ENCODE measurements around the gene TLK2.
"Not testable (repeated sequence)": the region's sequence is repeated elsewhere in the genome, so short reads cannot be mapped to it uniquely, and the experiment has no call there.

DNA sequence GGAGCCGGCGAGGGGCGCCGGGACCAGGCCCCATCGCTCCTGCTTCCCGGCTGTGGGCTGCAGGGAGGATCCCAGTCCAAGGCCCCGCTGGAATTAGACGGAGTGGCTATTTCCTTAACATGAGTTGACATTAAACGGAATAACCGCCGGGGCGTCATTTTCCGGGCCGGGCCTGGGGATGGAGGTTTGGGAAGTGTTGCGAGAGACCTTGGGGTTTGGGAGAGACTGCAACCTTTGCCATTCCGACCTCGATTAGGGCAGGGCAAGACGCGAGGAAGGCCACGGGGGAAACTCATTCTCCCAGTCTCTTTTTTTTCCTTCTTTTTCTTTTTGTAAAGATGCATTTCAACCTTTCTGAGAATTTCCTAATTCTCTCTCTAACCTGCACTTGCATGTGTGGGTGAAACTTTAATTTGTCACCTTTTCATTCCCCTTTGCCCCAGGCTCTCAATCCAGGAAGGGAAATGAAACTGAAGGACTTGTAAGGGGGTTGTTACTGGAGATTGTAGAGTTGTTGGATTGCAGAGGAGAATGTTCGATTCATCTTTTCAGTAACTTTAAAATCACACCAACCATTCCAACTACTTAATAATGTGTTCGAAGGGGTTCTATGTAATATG, 1.1 kb downstream of the TLK2 start:
- TF ChIP-seq, protein P1, sequence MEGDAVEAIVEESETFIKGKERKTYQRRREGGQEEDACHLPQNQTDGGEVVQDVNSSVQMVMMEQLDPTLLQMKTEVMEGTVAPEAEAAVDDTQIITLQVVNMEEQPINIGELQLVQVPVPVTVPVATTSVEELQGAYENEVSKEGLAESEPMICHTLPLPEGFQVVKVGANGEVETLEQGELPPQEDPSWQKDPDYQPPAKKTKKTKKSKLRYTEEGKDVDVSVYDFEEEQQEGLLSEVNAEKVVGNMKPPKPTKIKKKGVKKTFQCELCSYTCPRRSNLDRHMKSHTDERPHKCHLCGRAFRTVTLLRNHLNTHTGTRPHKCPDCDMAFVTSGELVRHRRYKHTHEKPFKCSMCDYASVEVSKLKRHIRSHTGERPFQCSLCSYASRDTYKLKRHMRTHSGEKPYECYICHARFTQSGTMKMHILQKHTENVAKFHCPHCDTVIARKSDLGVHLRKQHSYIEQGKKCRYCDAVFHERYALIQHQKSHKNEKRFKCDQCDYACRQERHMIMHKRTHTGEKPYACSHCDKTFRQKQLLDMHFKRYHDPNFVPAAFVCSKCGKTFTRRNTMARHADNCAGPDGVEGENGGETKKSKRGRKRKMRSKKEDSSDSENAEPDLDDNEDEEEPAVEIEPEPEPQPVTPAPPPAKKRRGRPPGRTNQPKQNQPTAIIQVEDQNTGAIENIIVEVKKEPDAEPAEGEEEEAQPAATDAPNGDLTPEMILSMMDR (IDR thresholded peaks at IDR 0.05), result not testable (repeated sequence)
- TF ChIP-seq ZFX (IDR thresholded peaks at IDR 0.05; ENCODE audit: borderline replicate concordance), result not testable (repeated sequence)
